Measurements from ENCODE around the gene ATP11A.
A peak's percentile ranks its signal among the peaks of the same experiment; 100 is the strongest.

ATP11A gene

GRCh38 chr13:112728375-112729126, 38.7 kb downstream of the ATP11A start:
- Histone ChIP-seq H3K56ac (ENCODE audit: low read length) (no peak overlapping the region), H3K4me1 (ENCODE audit: control insufficient read depth, low read depth, low read length) (peaks cover 4% of the 10 kb centered on the region), H3K79me2 (ENCODE audit: control insufficient read depth, insufficient read depth, low read length) (peaks cover 20% of the 10 kb centered on the region), H3K4me3 (ENCODE audit: low read length) (no peak overlapping the region), H2BK120ac (ENCODE audit: low read depth, low read length) (no peak overlapping the region), H2AK5ac (ENCODE audit: low read length) (no peak overlapping the region), H3K4me2 (ENCODE audit: low read length) (no peak overlapping the region), H3K18ac (ENCODE audit: low read length) (no peak overlapping the region), H3K9ac (ENCODE audit: low read length) (no peak overlapping the region), H3K4ac (ENCODE audit: low read depth, low read length) (no peak overlapping the region), H3K79me1 (ENCODE audit: low read length) (peaks cover 23% of the 10 kb centered on the region), H3K36me3 (ENCODE audit: control insufficient read depth, insufficient read depth, low read length) (no peaks in the 10 kb centered on the region), H2BK15ac (replicated peaks; ENCODE audit: low read depth) (no peak overlapping the region), H3K23ac (ENCODE audit: low read length) (no peak overlapping the region), H3K27ac (ENCODE audit: low read depth, low read length) (no peak overlapping the region), H3K27me3 (ENCODE audit: insufficient read depth, low read length, poor library complexity) (no peaks in the 10 kb centered on the region), H4K8ac (ENCODE audit: low read depth, low read length) (no peak overlapping the region), H4K5ac (ENCODE audit: low read length) (no peak overlapping the region), H2BK5ac (ENCODE audit: low read length) (no peak overlapping the region)
- no CpG with 5 or more reads among the region's 34 CpGs for WGBS (ENCODE audit: extremely low coverage, insufficient coverage, low lambda C conversion rate)
- DNase-seq: no peak

GRCh38 chr13:112729408-112729807, 39.6 kb downstream of the ATP11A start:
- Histone ChIP-seq H2BK5ac (ENCODE audit: low read length) (no peak overlapping the region), H3K4me2 (ENCODE audit: low read length) (no peak overlapping the region), H3K9ac (ENCODE audit: low read length) (no peak overlapping the region), H3K56ac (ENCODE audit: low read length) (no peak overlapping the region), H3K4me3 (ENCODE audit: low read length) (no peak overlapping the region), H3K4me1 (ENCODE audit: control insufficient read depth, low read depth, low read length) (peaks cover 4% of the 10 kb centered on the region), H4K5ac (ENCODE audit: low read length) (no peak overlapping the region), H3K79me2 (ENCODE audit: control insufficient read depth, insufficient read depth, low read length) (peaks cover 20% of the 10 kb centered on the region), H3K27me3 (ENCODE audit: insufficient read depth, low read length, poor library complexity) (no peaks in the 10 kb centered on the region), H2BK120ac (ENCODE audit: low read depth, low read length) (no peak overlapping the region), H2BK15ac (replicated peaks; ENCODE audit: low read depth) (no peak overlapping the region), H2AK5ac (ENCODE audit: low read length) (no peak overlapping the region), H4K8ac (ENCODE audit: low read depth, low read length) (no peak overlapping the region), H3K27ac (ENCODE audit: low read depth, low read length) (no peak overlapping the region), H3K18ac (ENCODE audit: low read length) (no peak overlapping the region), H3K36me3 (ENCODE audit: control insufficient read depth, insufficient read depth, low read length) (no peaks in the 10 kb centered on the region), H3K23ac (ENCODE audit: low read length) (no peak overlapping the region), H3K4ac (ENCODE audit: low read depth, low read length) (no peak overlapping the region), H3K79me1 (ENCODE audit: low read length) (peaks cover 21% of the 10 kb centered on the region)
- WGBS (ENCODE audit: extremely low coverage, insufficient coverage, low lambda C conversion rate): no CpG with 5 or more reads among the region's 22 CpGs
- peak; percentile 42 for DNase-seq

GRCh38 chr13:112730157-112730671, 40.4 kb downstream of the ATP11A start:
- no peak overlapping the region for H4K8ac ChIP-seq (ENCODE audit: low read depth, low read length)
- no peak overlapping the region for H3K9ac ChIP-seq (ENCODE audit: low read length)

GRCh38 chr13:112731667-112732616, 42.1 kb downstream of the ATP11A start:
- no peaks in the 10 kb centered on the region for H3K36me3 ChIP-seq (ENCODE audit: control insufficient read depth, insufficient read depth, low read length)
- no peak overlapping the region for H2BK120ac ChIP-seq (ENCODE audit: low read depth, low read length)
- H3K18ac ChIP-seq (ENCODE audit: low read length): no peak overlapping the region
- H2AK5ac ChIP-seq (ENCODE audit: low read length): no peak overlapping the region
- no peak overlapping the region for H3K27ac ChIP-seq (ENCODE audit: low read depth, low read length)
- H3K9ac ChIP-seq (ENCODE audit: low read length): no peak overlapping the region
- no peak overlapping the region for H4K5ac ChIP-seq (ENCODE audit: low read length)
- DNase-seq: no peak
- H2BK15ac ChIP-seq (replicated peaks; ENCODE audit: low read depth): no peak overlapping the region
- WGBS (ENCODE audit: extremely low coverage, insufficient coverage, low lambda C conversion rate): 100% methylated on average over 1 of the region's 20 CpGs
- no peak overlapping the region for H2BK5ac ChIP-seq (ENCODE audit: low read length)
- H4K8ac ChIP-seq (ENCODE audit: low read depth, low read length): no peak overlapping the region
- H3K27me3 ChIP-seq (ENCODE audit: insufficient read depth, low read length, poor library complexity): no peaks in the 10 kb centered on the region
- H3K4me2 ChIP-seq (ENCODE audit: low read length): no peak overlapping the region
- H3K23ac ChIP-seq (ENCODE audit: low read length): no peak overlapping the region
- peaks cover 16% of the 10 kb centered on the region for H3K79me2 ChIP-seq (ENCODE audit: control insufficient read depth, insufficient read depth, low read length)
- peaks cover 15% of the 10 kb centered on the region for H3K79me1 ChIP-seq (ENCODE audit: low read length)
- no peak overlapping the region for H3K4me3 ChIP-seq (ENCODE audit: low read length)
- H3K56ac ChIP-seq (ENCODE audit: low read length): no peak overlapping the region
- H3K4me1 ChIP-seq (ENCODE audit: control insufficient read depth, low read depth, low read length): peaks cover 4% of the 10 kb centered on the region
- no peak overlapping the region for H3K4ac ChIP-seq (ENCODE audit: low read depth, low read length)

More at GRCh38 chr13:112730157-112730671, 40.4 kb downstream of the ATP11A start:
- no peak overlapping the region for H2AK5ac ChIP-seq (ENCODE audit: low read length)
- no peak overlapping the region for H2BK15ac ChIP-seq (replicated peaks; ENCODE audit: low read depth)
- no peak overlapping the region for H3K23ac ChIP-seq (ENCODE audit: low read length)
- no peaks in the 10 kb centered on the region for H3K36me3 ChIP-seq (ENCODE audit: control insufficient read depth, insufficient read depth, low read length)
- H3K27me3 ChIP-seq (ENCODE audit: insufficient read depth, low read length, poor library complexity): no peaks in the 10 kb centered on the region
- H3K27ac ChIP-seq (ENCODE audit: low read depth, low read length): no peak overlapping the region
- no peak overlapping the region for H3K4ac ChIP-seq (ENCODE audit: low read depth, low read length)
- peaks cover 4% of the 10 kb centered on the region for H3K4me1 ChIP-seq (ENCODE audit: control insufficient read depth, low read depth, low read length)
- peaks cover 17% of the 10 kb centered on the region for H3K79me1 ChIP-seq (ENCODE audit: low read length)
- no peak overlapping the region for H3K4me3 ChIP-seq (ENCODE audit: low read length)
- no peak overlapping the region for H3K56ac ChIP-seq (ENCODE audit: low read length)
- H2BK120ac ChIP-seq (ENCODE audit: low read depth, low read length): no peak overlapping the region
- H3K18ac ChIP-seq (ENCODE audit: low read length): no peak overlapping the region
- no peak for DNase-seq
- WGBS (ENCODE audit: extremely low coverage, insufficient coverage, low lambda C conversion rate): no CpG with 5 or more reads among the region's 21 CpGs
- H2BK5ac ChIP-seq (ENCODE audit: low read length): no peak overlapping the region
- H3K4me2 ChIP-seq (ENCODE audit: low read length): no peak overlapping the region
- peaks cover 20% of the 10 kb centered on the region for H3K79me2 ChIP-seq (ENCODE audit: control insufficient read depth, insufficient read depth, low read length)
- H4K5ac ChIP-seq (ENCODE audit: low read length): no peak overlapping the region

- no peak for DNase-seq
- H2BK120ac ChIP-seq (ENCODE audit: low read depth, low read length): no peak overlapping the region
- no peak overlapping the region for H3K9ac ChIP-seq (ENCODE audit: low read length)
- H3K79me1 ChIP-seq (ENCODE audit: low read length): peaks cover 17% of the 10 kb centered on the region
- no peak overlapping the region for H3K23ac ChIP-seq (ENCODE audit: low read length)
- no peak overlapping the region for H3K56ac ChIP-seq (ENCODE audit: low read length)
- H4K8ac ChIP-seq (ENCODE audit: low read depth, low read length): no peak overlapping the region
- no peak overlapping the region for H3K18ac ChIP-seq (ENCODE audit: low read length)
- H2BK5ac ChIP-seq (ENCODE audit: low read length): no peak overlapping the region
- WGBS (ENCODE audit: extremely low coverage, insufficient coverage, low lambda C conversion rate): no CpG with 5 or more reads among the region's 10 CpGs
- no peak overlapping the region for H2AK5ac ChIP-seq (ENCODE audit: low read length)
- H4K5ac ChIP-seq (ENCODE audit: low read length): no peak overlapping the region
- no peak overlapping the region for H2BK15ac ChIP-seq (replicated peaks; ENCODE audit: low read depth)
- H3K4ac ChIP-seq (ENCODE audit: low read depth, low read length): no peak overlapping the region
- H3K27ac ChIP-seq (ENCODE audit: low read depth, low read length): no peak overlapping the region
- no peak overlapping the region for H3K4me3 ChIP-seq (ENCODE audit: low read length)
- H3K4me1 ChIP-seq (ENCODE audit: control insufficient read depth, low read depth, low read length): peaks cover 4% of the 10 kb centered on the region
- H3K27me3 ChIP-seq (ENCODE audit: insufficient read depth, low read length, poor library complexity): no peaks in the 10 kb centered on the region
- no peaks in the 10 kb centered on the region for H3K36me3 ChIP-seq (ENCODE audit: control insufficient read depth, insufficient read depth, low read length)
- H3K4me2 ChIP-seq (ENCODE audit: low read length): no peak overlapping the region
- peaks cover 16% of the 10 kb centered on the region for H3K79me2 ChIP-seq (ENCODE audit: control insufficient read depth, insufficient read depth, low read length)
Observed at GRCh38 chr13:112732679-112733078, 42.8 kb downstream of the ATP11A start.
